C4-2B (cell line): ENCODE results near the gene NINL.

Experiments used
- H3K27ac ChIP-seq: fragments of 450-650 bp; 2 replicates; pipeline ENCODE4 v1.5.1; 2017
- ZFX ChIP-seq: fragments of 450-650 bp; IDR thresholded peaks from 2 replicates; pipeline ENCODE4 v1.6.1; 2017
- TF ChIP-seq, protein P1 (sequence below): fragments of 450-650 bp; conservative IDR thresholded peaks from 2 replicates; pipeline ENCODE4 v1.5.1; 2017; ENCODE audit warnings: mild to moderate bottlenecking

NINL gene

DNA sequence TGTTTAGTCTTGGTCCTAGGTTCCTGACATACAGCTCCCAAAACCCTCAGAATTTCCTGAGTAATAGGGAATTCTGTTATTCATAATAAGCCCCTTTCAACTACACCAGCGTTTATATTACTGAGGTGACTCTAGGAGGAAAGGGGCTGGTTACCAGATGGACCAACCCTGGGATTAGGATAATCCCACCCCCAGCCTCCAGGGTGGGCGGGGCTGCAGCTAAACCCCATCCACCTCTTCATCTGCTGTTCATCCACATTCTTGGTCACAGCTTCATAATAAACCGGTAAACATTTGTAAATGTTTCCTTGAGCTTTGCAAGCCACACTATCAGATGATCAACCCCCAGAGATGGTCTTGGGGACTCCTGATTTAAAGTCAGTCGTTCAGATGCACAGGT, 38.3 kb downstream of the NINL start:
- TF ChIP-seq, protein P1, sequence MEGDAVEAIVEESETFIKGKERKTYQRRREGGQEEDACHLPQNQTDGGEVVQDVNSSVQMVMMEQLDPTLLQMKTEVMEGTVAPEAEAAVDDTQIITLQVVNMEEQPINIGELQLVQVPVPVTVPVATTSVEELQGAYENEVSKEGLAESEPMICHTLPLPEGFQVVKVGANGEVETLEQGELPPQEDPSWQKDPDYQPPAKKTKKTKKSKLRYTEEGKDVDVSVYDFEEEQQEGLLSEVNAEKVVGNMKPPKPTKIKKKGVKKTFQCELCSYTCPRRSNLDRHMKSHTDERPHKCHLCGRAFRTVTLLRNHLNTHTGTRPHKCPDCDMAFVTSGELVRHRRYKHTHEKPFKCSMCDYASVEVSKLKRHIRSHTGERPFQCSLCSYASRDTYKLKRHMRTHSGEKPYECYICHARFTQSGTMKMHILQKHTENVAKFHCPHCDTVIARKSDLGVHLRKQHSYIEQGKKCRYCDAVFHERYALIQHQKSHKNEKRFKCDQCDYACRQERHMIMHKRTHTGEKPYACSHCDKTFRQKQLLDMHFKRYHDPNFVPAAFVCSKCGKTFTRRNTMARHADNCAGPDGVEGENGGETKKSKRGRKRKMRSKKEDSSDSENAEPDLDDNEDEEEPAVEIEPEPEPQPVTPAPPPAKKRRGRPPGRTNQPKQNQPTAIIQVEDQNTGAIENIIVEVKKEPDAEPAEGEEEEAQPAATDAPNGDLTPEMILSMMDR: no peak
- TF ChIP-seq ZFX: no peak
- H3K27ac ChIP-seq: no peak overlapping the region

DNA sequence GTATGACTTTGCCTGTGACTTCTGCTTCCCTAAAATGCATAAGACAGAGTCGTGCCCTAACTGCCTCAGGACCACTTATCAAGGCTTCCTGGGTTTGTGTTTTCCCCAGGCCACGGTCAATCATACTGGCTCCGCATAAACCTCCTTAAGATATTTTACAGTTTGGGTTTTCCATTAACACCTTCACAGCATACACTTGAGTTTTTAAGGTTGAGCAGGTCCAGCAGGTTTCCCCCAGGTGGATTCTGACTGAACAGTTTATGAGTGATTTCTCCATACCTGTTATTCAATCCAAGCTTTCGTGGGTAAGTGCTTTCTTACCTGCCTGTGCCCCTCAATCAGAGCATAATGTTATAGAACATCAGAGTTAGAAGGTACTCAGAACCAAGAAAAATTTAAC, 39.3 kb downstream of the NINL start:
- TF ChIP-seq, protein P1: no peak
- no peak overlapping the region for H3K27ac ChIP-seq

DNA sequence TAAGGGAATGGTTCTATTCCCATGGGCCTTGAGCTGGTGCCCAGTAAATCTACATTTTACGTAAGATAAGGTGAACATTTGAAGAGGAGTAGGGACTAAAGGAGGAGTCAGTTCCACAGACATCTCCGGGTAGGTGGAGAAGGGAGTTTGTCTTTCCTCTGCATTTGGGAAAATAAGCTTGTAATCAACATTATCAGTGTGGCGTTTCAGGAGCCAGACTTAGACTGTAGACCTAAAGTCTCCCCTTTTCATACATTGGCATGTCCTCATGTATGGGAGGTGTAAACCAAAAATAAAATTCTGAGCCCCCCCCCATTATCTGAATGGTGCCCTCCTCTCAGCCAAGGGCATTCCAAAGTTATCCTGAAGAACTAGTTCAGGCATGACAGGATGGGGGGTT, 40.2 kb downstream of the NINL start:
- no peak overlapping the region for H3K27ac ChIP-seq
- TF ChIP-seq, protein P1: no peak
- no peak for TF ChIP-seq ZFX

DNA sequence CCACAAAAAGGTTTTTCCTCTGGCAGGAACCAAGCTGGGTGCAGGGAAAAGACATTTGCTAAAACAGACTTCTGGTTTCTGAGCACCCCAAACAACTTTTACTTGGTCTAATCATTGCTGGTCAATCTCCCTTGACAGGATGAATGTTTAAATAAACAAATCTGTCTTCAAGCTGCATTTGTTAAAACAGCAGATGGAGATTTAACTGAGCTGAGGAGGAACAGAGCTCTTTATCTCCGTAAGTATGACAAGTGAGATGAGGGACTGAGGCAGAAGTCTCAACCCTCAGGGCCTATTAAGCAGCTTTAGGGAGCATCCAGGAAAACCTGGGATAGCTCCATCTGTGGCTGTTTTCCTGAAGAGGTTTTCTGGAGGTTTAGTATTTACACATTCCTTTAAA, 40.6 kb downstream of the NINL start:
- TF ChIP-seq ZFX: no peak
- TF ChIP-seq, protein P1: no peak
- no peak overlapping the region for H3K27ac ChIP-seq

DNA sequence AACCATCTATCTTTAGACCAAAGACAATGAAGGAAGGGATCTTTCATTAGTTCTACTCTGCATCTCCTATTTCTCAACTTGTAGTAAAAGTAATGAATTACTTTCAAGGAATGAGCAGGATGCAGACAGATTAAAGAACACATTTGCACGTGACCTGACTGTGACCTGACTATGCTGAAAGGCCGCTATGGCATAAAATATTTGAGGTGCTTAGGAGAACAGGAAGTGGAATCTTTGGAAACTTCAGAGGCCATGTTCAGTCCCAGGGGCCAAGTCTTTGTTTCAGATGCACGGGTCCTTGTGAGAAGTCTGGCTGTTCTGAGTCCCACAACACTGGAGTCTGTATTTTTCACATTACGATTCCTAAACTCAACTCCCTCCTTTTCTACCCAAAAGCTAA, 41.0 kb downstream of the NINL start:
- no peak overlapping the region for H3K27ac ChIP-seq
- no peak for TF ChIP-seq ZFX
- TF ChIP-seq, protein P1: no peak

DNA sequence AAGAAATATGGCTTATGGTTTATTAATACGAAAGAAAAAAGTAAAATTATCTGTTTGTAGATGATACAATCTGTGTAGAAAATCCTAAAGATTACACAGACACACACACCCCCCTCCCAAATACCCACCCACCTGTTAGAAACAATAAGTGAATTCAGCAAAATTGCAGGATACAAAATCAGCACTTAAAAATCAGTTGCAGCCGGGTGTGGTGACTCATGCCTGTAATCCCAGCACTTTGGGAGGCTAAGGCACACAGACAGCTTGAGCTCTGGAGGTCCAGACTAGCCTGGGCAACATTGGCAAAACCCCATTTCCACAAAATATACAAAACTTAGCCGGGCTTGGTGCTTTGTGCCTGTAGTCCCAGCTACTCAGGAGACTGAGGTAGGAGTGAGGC, 42.3 kb downstream of the NINL start:
- TF ChIP-seq ZFX: no peak
- TF ChIP-seq, protein P1: no peak
- H3K27ac ChIP-seq: no peak overlapping the region

DNA sequence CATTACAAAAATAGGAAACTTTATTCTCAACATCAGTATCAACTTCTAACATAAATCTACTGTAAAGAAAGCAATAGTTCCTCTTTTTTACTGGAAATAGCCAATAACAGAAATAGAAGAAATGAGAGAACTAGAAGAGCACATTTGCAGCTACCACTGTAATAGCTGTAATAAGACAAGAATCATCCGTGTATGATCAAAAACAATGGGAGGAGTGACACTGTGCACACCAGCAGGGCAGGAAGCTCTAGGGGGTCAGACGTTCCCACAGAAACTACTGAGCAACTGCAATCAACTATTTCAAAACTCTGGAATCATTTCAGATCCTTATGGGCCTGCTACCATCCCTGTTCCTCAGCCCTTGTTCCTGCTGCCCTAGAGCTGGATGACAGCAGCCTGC, 43.7 kb downstream of the NINL start:
- H3K27ac ChIP-seq: no peak overlapping the region

More for the DNA sequence above, 43.7 kb downstream of the NINL start:
- TF ChIP-seq ZFX: no peak
- TF ChIP-seq, protein P1: no peak
